HL-60 (cell line): ENCODE measurements around the gene RAB18.

Experiments
- CTCF ChIP-seq: IDR thresholded peaks from one replicate; pipeline ENCODE4 v1.5.1; 2011; ENCODE audit warnings: low read length, control low read depth, inconsistent platforms; ENCODE audit not compliant: insufficient read depth
- POLR2AphosphoS5 ChIP-seq: IDR thresholded peaks from 2 replicates; pipeline ENCODE4 v1.6.1; 2012; ENCODE audit warnings: low read depth
- TF ChIP-seq, protein P1 (sequence below): IDR thresholded peaks from 2 replicates; pipeline ENCODE4 v1.6.1; 2012; ENCODE audit warnings: low read depth; ENCODE audit not compliant: insufficient replicate concordance

DNA sequence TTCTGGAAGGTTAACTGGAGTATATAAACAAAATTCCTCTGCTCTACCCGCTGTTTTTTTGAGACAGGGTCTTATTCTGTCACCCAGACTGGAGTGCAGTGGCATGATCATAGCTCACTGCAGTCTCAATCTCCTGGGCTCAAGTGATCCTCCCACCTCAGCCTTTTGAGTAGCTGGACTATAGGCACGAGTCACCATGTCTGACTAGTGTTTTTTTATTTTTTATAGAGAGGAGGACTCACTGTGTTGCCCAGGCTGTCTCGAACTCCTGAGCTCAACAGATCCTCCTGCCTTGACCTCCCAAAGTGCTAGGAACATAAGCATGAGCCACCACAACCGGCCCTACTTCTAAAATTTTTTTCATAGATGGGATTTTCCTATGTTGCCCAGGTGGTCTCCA lies 2.2 kb downstream of the RAB18 start:
- TF ChIP-seq CTCF (no peak), POLR2AphosphoS5 (no peak)
- TF ChIP-seq, protein P1, sequence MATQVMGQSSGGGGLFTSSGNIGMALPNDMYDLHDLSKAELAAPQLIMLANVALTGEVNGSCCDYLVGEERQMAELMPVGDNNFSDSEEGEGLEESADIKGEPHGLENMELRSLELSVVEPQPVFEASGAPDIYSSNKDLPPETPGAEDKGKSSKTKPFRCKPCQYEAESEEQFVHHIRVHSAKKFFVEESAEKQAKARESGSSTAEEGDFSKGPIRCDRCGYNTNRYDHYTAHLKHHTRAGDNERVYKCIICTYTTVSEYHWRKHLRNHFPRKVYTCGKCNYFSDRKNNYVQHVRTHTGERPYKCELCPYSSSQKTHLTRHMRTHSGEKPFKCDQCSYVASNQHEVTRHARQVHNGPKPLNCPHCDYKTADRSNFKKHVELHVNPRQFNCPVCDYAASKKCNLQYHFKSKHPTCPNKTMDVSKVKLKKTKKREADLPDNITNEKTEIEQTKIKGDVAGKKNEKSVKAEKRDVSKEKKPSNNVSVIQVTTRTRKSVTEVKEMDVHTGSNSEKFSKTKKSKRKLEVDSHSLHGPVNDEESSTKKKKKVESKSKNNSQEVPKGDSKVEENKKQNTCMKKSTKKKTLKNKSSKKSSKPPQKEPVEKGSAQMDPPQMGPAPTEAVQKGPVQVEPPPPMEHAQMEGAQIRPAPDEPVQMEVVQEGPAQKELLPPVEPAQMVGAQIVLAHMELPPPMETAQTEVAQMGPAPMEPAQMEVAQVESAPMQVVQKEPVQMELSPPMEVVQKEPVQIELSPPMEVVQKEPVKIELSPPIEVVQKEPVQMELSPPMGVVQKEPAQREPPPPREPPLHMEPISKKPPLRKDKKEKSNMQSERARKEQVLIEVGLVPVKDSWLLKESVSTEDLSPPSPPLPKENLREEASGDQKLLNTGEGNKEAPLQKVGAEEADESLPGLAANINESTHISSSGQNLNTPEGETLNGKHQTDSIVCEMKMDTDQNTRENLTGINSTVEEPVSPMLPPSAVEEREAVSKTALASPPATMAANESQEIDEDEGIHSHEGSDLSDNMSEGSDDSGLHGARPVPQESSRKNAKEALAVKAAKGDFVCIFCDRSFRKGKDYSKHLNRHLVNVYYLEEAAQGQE: no peak
